HepG2 (cell line): ENCODE measurements around the gene ST3GAL5. TPM values are rescaled to one million over a fixed set of nuclear protein-coding genes. Genes with fewer than 3 reads are reported as not detected.

Source experiments
- ATAC-seq: fragments of 200-7000 bp; cut with Tn5 transposase; 3 replicates; pipeline ENCODE4 v1.9.1; 2020; ENCODE audit warnings: mild to moderate bottlenecking, moderate library complexity
- BruUV-seq: library from RNA; stranded (reverse); fragments of 400-500 nt; replicated peaks from 2 replicates; lab custom pipeline; 2021; lab: Mats Ljungman, UMichigan
- CTCF ChIA-PET: fragments of 300-600 bp; formaldehyde crosslinking; extraction: SDS; loops from one replicate; lab custom pipeline; 2021; ENCODE audit warnings: low total read pairs, inconsistent platforms, low intra/inter-chr PET ratio; lab: Yijun Ruan, JAX
- POLR2A ChIA-PET: fragments of 350-600 bp; sonication (Branson Sonifier 250); formaldehyde crosslinking; loops from one replicate; lab custom pipeline; 2020; ENCODE audit warnings: antibody characterized with exemption, inconsistent platforms; lab: Yijun Ruan, JAX
- DNase-seq: peaks from one replicate; pipeline ENCODE4 v3.0.0-alpha.2; 2015; ENCODE audit warnings: low spot score
- FAIRE-seq: peaks from 3 replicates; lab custom pipeline; 2011; peaks lifted over from hg19 to GRCh38; lab: Jason Lieb, UNC
- H2AFZ ChIP-seq: one replicate; pipeline ENCODE4 v1.6.1; 2011; ENCODE audit warnings: low read length, inconsistent platforms
- H3K27ac ChIP-seq: fragments of 300-600 bp; 3 replicates; pipeline ENCODE4 v1.8.0; 2011; ENCODE audit warnings: mixed run types, mild to moderate bottlenecking, mixed read lengths, low read length, inconsistent platforms; ENCODE audit not compliant: insufficient read depth; ENCODE audit errors: extremely low read length
- H3K27me3 ChIP-seq, 2 experiments: fragments of 200-600 bp in 1 of 2; 2 replicates in 1 of 2; 3 replicates in 1 of 2; pipeline versions ENCODE4 v1.6.0 to v1.8.0; 2011; ENCODE audit warnings: low read length in 2 of 2, mild to moderate bottlenecking in 2 of 2, moderate library complexity in 2 of 2, inconsistent platforms in 1 of 2; ENCODE audit not compliant: insufficient read depth in 2 of 2, control insufficient read depth in 1 of 2
- H3K36me3 ChIP-seq, 2 experiments: fragments of 200-600 bp in 1 of 2; replicated peaks in 1 of 2; 2 replicates in 1 of 2; 3 replicates in 1 of 2; pipeline versions ENCODE4 v1.5.1 to v1.8.0; 2011; ENCODE audit warnings: low read length in 2 of 2, inconsistent platforms in 1 of 2; ENCODE audit not compliant: insufficient read depth in 2 of 2, control insufficient read depth in 1 of 2
- H3K4me1 ChIP-seq: 2 replicates; pipeline ENCODE4 v1.5.1; 2012; ENCODE audit warnings: low read length, inconsistent platforms; ENCODE audit not compliant: insufficient read depth
- H3K4me2 ChIP-seq: 2 replicates; pipeline ENCODE4 v1.6.0; 2011; ENCODE audit warnings: low read depth, low read length, inconsistent platforms
- H3K4me3 ChIP-seq, 3 experiments: fragments of 200-600 bp in 1 of 3; sonication (generic), shearing (Covaris generic) in 1 of 3; replicated peaks in 1 of 3; 2 replicates each; pipeline ENCODE4 v1.5.1; 2011 to 2016; ENCODE audit warnings: low read length in 3 of 3, inconsistent platforms in 2 of 3, low read depth in 2 of 3, mild to moderate bottlenecking in 2 of 3, control low read depth in 1 of 3, mixed read lengths in 1 of 3; ENCODE audit not compliant: insufficient read depth in 1 of 3
- H3K79me2 ChIP-seq: one replicate; pipeline ENCODE4 v1.6.1; 2011; ENCODE audit warnings: low read length, inconsistent platforms; ENCODE audit not compliant: insufficient read depth
- H3K9ac ChIP-seq: 2 replicates; pipeline ENCODE4 v1.6.0; 2011; ENCODE audit warnings: mild to moderate bottlenecking, low read depth, low read length, inconsistent platforms; ENCODE audit not compliant: insufficient read depth
- H3K9me3 ChIP-seq: 2 replicates; pipeline ENCODE4 v1.5.1; 2012; ENCODE audit warnings: mild to moderate bottlenecking, low read length
- H4K20me1 ChIP-seq: 2 replicates; pipeline ENCODE4 v1.6.0; 2011; ENCODE audit warnings: inconsistent platforms, mild to moderate bottlenecking, low read length, moderate library complexity; ENCODE audit not compliant: insufficient read depth
- FOXA1 ChIP-seq, 2 experiments: fragments of 450-650 bp in 1 of 2; sonication (generic) in 1 of 2; formaldehyde crosslinking in 1 of 2; IDR thresholded peaks; 2 replicates each; pipeline versions ENCODE4 v1.4.0 to v1.6.1; 2016 to 2020; ENCODE audit warnings: missing genetic modification reagents in 1 of 2
- RBM39 ChIP-seq: fragments of 200-400 bp; formaldehyde crosslinking; IDR thresholded peaks from one replicate; pipeline ENCODE4 v1.6.1; 2018; ENCODE audit warnings: antibody characterized with exemption, mild to moderate bottlenecking, low read depth, low read length; ENCODE audit not compliant: poor library complexity, severe bottlenecking
- SOX5 ChIP-seq: IDR thresholded peaks from 2 replicates; pipeline ENCODE4 v1.6.1; 2016; ENCODE audit warnings: borderline replicate concordance
- SOX6 ChIP-seq, 2 experiments: fragments of 450-650 bp in 1 of 2; sonication (generic) in 1 of 2; formaldehyde crosslinking in 1 of 2; IDR thresholded peaks; 2 replicates each; pipeline versions ENCODE4 v1.4.0 to v1.6.1; 2017 to 2020; ENCODE audit warnings: antibody characterized with exemption in 1 of 2, mild to moderate bottlenecking in 1 of 2, missing genetic modification reagents in 1 of 2
- SP1 ChIP-seq, 2 experiments: fragments of 450-650 bp in 1 of 2; sonication (generic) in 1 of 2; formaldehyde crosslinking in 1 of 2; IDR thresholded peaks; 2 replicates each; pipeline versions ENCODE4 v1.4.0 to v1.6.1; 2016 to 2020; ENCODE audit warnings: missing genetic modification reagents in 1 of 2
- TSC22D2 ChIP-seq: sonication (generic); formaldehyde crosslinking; IDR thresholded peaks from 2 replicates; pipeline ENCODE4 v1.5.1; 2020; ENCODE audit warnings: missing genetic modification reagents, mild to moderate bottlenecking, borderline replicate concordance
- XRCC5 ChIP-seq: fragments of 200-400 bp; formaldehyde crosslinking; optimal IDR thresholded peaks from 2 replicates; pipeline ENCODE3; 2017; ENCODE audit warnings: mild to moderate bottlenecking, low read length
- ZNF749 ChIP-seq: sonication (generic); formaldehyde crosslinking; IDR thresholded peaks from 2 replicates; pipeline ENCODE4 v1.8.0; 2022; ENCODE audit warnings: mild to moderate bottlenecking, missing genetic modification reagents, moderate library complexity, borderline replicate concordance
- ZNF883 ChIP-seq: sonication (generic); formaldehyde crosslinking; IDR thresholded peaks from 2 replicates; pipeline ENCODE4 v1.5.1; 2020; ENCODE audit warnings: mild to moderate bottlenecking, missing genetic modification reagents; ENCODE audit errors: not compliant biosample characterization
- WGBS: methylation state at CpG from one replicate; pipeline ENCODE4 v1.1.6; 2017; ENCODE audit warnings: low lambda C conversion rate; 5-methylcytosine and 5-hydroxymethylcytosine counted together
- in situ Hi-C: cut with HindIII; loops from 2 replicates; pipeline ENCODE4 v1.10.0; 2017; ENCODE audit warnings: low pct_unique_long_range_greater_than_20kb; ENCODE audit not compliant: extremely low pct_ligation_motif_present
- intact Hi-C: fragments of 100-400 bp; cut with micrococcal nuclease; formaldehyde crosslinking; loops from one replicate; pipeline ENCODE4 v1.10.0; 2022; ENCODE audit not compliant: unreplicated experiment
- polyA plus RNA-seq, 8 experiments: library from polyadenylated mRNA; depleted of rRNA in 3 of 8; stranded (reverse) in 7 of 8; unstranded in 1 of 8; fragments of >200 nt; fragmentation: Illumina TruSeq in 4 of 8; extraction: Trizol in 4 of 8; gene quantifications; 2 replicates each; pipeline versions ENCODE4 v1.2.1 to v1.2.3, GENCODE V29; 2011 to 2016; ENCODE audit warnings: low read depth in 4 of 8, missing spikeins in 1 of 8, mixed read lengths in 1 of 8; ENCODE audit not compliant: insufficient read depth in 1 of 8
- total RNA-seq, 5 experiments: library from RNA; depleted of rRNA; stranded (reverse); fragments of >200 nt; fragmentation: Illumina TruSeq; extraction: Trizol; gene quantifications; 2 replicates each; pipeline ENCODE4 v1.2.3, GENCODE V29; 2016; ENCODE audit warnings: low read depth in 1 of 5
- TF ChIP-seq, protein P1 (sequence below): sonication (generic); formaldehyde crosslinking; IDR thresholded peaks from 2 replicates; pipeline ENCODE4 v1.5.0; 2020; ENCODE audit warnings: missing genetic modification reagents
- TF ChIP-seq, protein P2 (sequence below): sonication (generic); formaldehyde crosslinking; IDR thresholded peaks from 2 replicates; pipeline ENCODE4 v1.4.0; 2020; ENCODE audit warnings: missing genetic modification reagents, low read depth, mild to moderate bottlenecking, borderline replicate concordance
- TF ChIP-seq, protein P3 (sequence below): sonication (generic); formaldehyde crosslinking; IDR thresholded peaks from 2 replicates; pipeline ENCODE4 v1.9.0; 2021; ENCODE audit warnings: missing genetic modification reagents, mild to moderate bottlenecking, borderline replicate concordance

The ST3GAL5 gene
- total and polyA plus RNA-seq, 2 of the 13 experiments (the other 11 are each of a cell fraction or from before 2014, with no cell fraction given): 1.3 to 2.0 TPM

DNA sequence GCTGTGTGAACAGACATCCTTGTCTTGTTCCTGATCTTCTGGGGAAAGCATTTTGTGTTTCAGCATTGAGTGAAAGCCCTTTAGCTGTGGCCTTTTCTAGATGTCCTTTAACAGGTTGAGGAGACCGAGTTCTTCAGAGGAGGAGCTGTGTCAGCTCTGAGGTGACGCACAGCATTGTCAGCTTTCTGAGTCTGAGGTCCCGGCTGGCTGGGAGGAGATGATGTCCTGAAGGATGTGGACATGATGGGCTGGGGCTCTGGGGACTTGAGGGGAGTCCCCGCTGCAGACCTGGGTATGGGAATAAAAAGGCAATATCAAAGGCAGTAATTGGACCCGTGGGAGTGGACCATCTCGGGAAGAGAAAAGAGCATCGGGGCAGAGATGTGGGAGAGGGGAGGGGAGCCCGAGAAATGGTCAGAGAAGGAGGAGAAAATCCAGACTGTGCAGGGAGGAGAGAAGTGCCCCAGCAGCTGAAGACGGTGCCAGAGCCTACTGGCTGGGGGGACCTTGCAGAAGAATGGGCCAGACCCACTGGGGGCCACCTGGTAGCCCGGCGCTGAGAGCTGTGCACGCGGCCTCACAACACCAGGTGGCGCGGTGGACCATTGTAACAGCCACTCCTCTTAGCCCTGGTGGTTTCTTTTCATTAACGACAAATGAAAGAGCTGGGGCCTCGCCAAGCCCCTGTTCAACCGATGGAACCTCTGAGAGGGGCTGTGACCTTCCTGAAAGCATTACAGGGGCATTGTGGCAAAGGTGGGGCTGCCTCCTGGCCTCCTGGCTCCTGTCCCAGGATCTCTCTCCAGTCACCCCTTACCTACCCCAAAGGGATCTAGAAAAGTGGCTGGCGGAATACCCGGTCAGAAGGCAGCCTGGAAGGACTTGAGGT, 61.6 kb downstream of the ST3GAL5 start (continued):
- TF ChIP-seq SOX6 (IDR thresholded peaks at IDR 0.05) (no peak), SOX6 (CRISPR knock-in tag; IDR thresholded peaks at IDR 0.05) (peak; percentile 35; the same call in 1 of the 2 replicates), TSC22D2 (CRISPR knock-in tag) (0 out of 2 replicates have a peak, but pooled peaks have one; percentile 41), RBM39 (peak; percentile 72), ZNF883 (CRISPR knock-in tag) (peak; percentile 51), SP1 (IDR thresholded peaks at IDR 0.05) (no peak), SP1 (CRISPR knock-in tag; IDR thresholded peaks at IDR 0.05) (0 out of 2 replicates have a peak, but pooled peaks have one; percentile 16), FOXA1 (IDR thresholded peaks at IDR 0.05) (no peak), FOXA1 (CRISPR knock-in tag; IDR thresholded peaks at IDR 0.05) (peak; percentile 47), XRCC5 (peak; percentile 88)
- TF ChIP-seq, protein P1, sequence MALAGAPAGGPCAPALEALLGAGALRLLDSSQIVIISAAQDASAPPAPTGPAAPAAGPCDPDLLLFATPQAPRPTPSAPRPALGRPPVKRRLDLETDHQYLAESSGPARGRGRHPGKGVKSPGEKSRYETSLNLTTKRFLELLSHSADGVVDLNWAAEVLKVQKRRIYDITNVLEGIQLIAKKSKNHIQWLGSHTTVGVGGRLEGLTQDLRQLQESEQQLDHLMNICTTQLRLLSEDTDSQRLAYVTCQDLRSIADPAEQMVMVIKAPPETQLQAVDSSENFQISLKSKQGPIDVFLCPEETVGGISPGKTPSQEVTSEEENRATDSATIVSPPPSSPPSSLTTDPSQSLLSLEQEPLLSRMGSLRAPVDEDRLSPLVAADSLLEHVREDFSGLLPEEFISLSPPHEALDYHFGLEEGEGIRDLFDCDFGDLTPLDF (CRISPR knock-in tag): no peak

DNA sequence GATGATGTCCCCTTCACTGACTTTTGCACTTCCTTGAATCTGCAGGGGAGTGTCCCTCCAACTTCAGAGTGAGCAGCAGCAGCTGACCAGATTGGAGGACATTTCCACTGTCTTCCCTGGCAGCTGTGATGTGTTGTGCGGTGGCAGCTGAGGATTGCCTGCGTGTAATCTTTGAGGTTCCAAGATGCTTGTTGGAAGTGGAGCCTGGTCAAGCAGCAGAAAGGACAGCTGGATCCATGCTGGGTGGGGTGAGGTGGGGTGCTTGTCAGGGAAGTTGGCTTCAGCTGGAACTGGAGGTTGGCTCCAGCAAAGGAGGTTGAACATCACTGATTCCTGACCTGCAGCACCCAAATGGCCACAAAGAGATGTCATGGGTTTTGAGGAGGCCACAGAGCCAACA, 64.8 kb downstream of the ST3GAL5 start:
- Histone ChIP-seq H3K27ac (no peak overlapping the region), H3K9me3 (no peaks in the 10 kb centered on the region), H3K9ac (no peak overlapping the region), H2AFZ (no peak overlapping the region), H3K27me3 (peaks cover 6 to 18% of the 10 kb centered on the region in 2 experiments; a peak in 3 of 5 replicates), H3K36me3 (no peaks in the 10 kb centered on the region), H3K4me1 (peaks cover 6% of the 10 kb centered on the region; the same call in 1 of the 2 replicates), H3K4me3 (no peak overlapping the region), H3K79me2 (no peaks in the 10 kb centered on the region), H3K4me2 (no peak overlapping the region), H4K20me1 (no peaks in the 10 kb centered on the region)
- POLR2A ChIA-PET: no interaction called here
- intact Hi-C loops (no loop called here), in situ Hi-C loops (no loop called here)
- ATAC-seq (no peak), FAIRE-seq (no peak), DNase-seq (no peak)
- CTCF ChIA-PET: no interaction called here
- WGBS: 51% methylated on average over 2 of the region's 2 CpGs
- BruUV-seq: no TSS peak
- TF ChIP-seq ZNF749 (CRISPR knock-in tag): no peak
- no peak for TF ChIP-seq SOX5 (CRISPR knock-in tag)
- TF ChIP-seq, protein P2, sequence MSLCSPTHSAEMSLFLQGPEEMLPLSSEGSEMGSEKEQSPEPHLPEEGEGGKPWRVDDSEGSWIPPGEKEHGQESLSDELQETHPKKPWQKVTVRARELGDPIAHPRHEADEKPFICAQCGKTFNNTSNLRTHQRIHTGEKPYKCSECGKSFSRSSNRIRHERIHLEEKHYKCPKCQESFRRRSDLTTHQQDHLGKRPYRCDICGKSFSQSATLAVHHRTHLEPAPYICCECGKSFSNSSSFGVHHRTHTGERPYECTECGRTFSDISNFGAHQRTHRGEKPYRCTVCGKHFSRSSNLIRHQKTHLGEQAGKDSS: no peak
- TF ChIP-seq, protein P3, sequence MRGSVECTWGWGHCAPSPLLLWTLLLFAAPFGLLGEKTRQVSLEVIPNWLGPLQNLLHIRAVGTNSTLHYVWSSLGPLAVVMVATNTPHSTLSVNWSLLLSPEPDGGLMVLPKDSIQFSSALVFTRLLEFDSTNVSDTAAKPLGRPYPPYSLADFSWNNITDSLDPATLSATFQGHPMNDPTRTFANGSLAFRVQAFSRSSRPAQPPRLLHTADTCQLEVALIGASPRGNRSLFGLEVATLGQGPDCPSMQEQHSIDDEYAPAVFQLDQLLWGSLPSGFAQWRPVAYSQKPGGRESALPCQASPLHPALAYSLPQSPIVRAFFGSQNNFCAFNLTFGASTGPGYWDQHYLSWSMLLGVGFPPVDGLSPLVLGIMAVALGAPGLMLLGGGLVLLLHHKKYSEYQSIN (CRISPR knock-in tag): no peak
